Neural progenitor cell (in vitro differentiated cells): Measurements from ENCODE around the gene SRPX2.

Experiments used
- EZH2 ChIP-seq: fragments of 200-600 bp; sonication (generic); IDR thresholded peaks from 2 replicates; pipeline ENCODE4 v1.6.1; 2017; ENCODE audit warnings: antibody characterized with exemption, mild to moderate bottlenecking, moderate library complexity
- EZH2phosphoT487 ChIP-seq: fragments of 200-600 bp; sonication (generic); IDR thresholded peaks from 2 replicates; pipeline ENCODE4 v1.6.1; 2017; ENCODE audit warnings: antibody characterized with exemption
- TF ChIP-seq, protein P1 (sequence below): fragments of 200-600 bp; sonication (generic); IDR thresholded peaks from 2 replicates; pipeline ENCODE4 v1.5.1; 2017; ENCODE audit warnings: antibody characterized with exemption, mild to moderate bottlenecking

DNA sequence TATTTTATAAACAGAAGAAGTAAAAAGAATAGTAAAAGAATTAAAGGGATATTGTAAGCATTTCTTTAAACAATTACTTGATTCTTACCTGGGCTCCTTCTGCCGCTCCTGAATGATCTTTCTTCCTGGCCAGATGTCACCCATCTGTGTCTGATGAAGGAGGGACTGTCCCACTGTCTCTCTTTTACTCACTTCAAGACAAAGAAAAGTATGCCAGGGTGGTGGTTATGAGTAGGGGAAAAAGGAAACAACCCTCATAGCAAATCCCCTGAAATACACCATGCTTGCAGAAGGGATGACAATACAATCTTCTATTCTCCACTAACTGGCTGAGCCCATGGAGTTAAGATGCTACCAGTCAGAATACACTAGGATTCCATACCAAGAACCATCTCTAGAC is 56.8 kb downstream of the SRPX2 start:
- TF ChIP-seq, protein P1, sequence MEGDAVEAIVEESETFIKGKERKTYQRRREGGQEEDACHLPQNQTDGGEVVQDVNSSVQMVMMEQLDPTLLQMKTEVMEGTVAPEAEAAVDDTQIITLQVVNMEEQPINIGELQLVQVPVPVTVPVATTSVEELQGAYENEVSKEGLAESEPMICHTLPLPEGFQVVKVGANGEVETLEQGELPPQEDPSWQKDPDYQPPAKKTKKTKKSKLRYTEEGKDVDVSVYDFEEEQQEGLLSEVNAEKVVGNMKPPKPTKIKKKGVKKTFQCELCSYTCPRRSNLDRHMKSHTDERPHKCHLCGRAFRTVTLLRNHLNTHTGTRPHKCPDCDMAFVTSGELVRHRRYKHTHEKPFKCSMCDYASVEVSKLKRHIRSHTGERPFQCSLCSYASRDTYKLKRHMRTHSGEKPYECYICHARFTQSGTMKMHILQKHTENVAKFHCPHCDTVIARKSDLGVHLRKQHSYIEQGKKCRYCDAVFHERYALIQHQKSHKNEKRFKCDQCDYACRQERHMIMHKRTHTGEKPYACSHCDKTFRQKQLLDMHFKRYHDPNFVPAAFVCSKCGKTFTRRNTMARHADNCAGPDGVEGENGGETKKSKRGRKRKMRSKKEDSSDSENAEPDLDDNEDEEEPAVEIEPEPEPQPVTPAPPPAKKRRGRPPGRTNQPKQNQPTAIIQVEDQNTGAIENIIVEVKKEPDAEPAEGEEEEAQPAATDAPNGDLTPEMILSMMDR = no peak
- no peak for TF ChIP-seq EZH2phosphoT487
- TF ChIP-seq EZH2 = no peak
